ENCODE measurements around the gene CLDN15.
"Not testable (repeated sequence)": the region's sequence is repeated elsewhere in the genome, so short reads cannot be mapped to it uniquely, and the experiment has no call there.

DNA sequence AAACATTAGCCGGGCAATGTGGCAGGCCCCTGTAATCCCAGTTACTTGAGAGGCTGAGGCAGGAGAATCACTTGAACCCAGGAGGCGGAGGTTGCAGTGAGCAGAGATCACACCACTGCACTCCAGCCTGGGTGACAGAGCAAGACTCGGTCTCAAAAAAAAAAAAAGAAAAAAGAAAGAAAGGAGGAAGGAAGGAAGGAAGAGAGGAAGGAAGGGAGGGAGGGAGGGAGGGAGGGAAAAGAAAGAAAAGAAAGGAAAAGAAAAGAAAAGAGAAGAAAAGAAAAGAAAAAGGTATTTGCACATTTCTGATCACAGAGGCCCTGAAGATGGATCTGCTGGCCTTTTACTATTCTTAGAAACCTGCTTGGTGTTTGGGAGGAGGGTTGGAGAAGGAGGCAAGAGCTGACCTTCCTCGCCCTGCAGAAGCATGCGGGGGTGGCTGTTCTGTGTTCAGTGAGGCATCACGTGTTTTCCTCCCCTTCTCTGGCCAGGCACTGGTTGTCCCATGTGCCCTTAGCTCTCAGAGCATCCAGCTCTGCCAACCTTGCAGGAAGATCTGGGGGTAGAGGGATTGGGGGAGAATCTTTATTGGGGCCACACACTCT, 26.6 kb upstream of the CLDN15 start:
- not testable (repeated sequence) for TF ChIP-seq CTCF, EP300, POLR2A (IDR thresholded peaks at IDR 0.05)
